HG02678 (cell line): Measurements from ENCODE around the gene ELOVL6.
"Not testable (repeated sequence)": the region's sequence is repeated elsewhere in the genome, so short reads cannot be mapped to it uniquely, and the experiment has no call there.

Source experiments
- ATAC-seq: cut with Tn5 transposase; IDR thresholded peaks from one replicate; pipeline ENCODE4 v1.9.1; 2021; ENCODE audit warnings: mild to moderate bottlenecking, moderate library complexity; ENCODE audit not compliant: unreplicated experiment

The ELOVL6 gene

GRCh38 chr4:110196871-110197528, 1.4 kb downstream of the ELOVL6 start:
- ATAC-seq: peak; percentile 27

GRCh38 chr4:110196206-110196870, 2.1 kb downstream of the ELOVL6 start:
- ATAC-seq: peak; percentile 31

- peak; percentile 1 for ATAC-seq
Measured at GRCh38 chr4:110195561-110196205, 2.7 kb downstream of the ELOVL6 start.

DNA sequence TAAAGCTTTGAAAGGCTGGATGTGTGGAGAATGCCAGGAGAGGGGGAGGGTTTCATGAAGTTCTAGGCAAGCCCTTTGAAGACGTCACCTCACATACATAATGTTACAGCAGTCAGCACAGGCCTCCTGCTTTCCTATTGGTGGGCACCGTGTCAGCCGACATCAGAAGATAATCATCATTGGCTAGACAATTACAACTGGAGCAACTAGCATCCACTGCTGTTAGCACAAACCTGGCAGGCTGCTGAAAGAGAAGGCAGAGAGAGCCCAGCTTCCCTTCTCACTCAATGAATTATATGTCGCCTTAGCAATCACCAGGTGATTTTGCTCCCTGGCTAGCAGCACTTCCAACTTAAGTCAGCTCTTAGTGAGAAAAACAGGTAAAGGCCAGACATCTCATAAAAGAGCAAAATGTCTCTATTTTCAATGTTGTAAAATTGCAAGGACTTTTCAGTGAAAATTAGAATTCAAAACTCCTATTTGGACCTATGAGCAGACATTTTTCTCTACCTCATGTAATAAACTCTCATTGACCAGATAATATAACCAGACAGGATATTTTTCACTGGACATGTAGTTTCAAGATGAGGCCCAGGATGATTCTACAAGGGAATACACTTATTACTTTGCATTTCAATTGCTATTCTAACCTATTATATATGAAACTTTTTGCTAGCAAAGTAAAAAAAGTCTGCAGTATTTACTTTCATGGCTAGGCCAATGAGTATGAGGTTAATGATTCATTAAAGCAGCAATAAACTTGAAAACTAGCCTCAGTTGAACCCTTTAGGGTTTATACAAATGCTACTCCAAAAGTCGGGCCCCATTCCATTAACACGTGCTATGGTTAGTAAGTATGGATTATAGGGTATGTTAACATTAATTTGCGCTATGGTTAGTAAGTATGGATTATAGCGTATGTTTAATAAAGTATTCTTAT, 4.3 kb downstream of the ELOVL6 start:
- peak; percentile 81 for ATAC-seq

DNA sequence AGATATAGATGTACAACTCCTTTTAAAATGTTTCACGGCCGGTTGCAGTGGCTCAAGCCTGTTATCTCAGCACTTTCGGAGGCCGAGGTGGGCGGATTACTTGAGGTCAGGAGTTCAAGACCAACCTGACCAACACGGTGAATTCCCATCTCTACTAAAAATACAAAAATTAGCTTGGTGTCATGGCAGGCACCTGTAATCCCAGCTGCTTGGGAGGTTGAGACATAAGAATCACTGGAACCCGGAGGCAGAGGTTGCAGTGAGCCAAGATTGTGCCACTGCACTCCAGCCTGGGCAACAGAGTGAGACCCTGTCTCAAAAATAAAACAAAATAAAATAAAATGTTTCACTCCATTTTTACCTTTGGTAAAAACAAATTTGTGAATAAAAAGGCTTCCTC, 5.1 kb downstream of the ELOVL6 start:
- ATAC-seq: not testable (repeated sequence)

- ATAC-seq: no peak
Measured at GRCh38 chr4:110190249-110190648, 8.2 kb downstream of the ELOVL6 start.

- no peak for ATAC-seq
Measured at GRCh38 chr4:110188113-110188512, 10.3 kb downstream of the ELOVL6 start.

DNA sequence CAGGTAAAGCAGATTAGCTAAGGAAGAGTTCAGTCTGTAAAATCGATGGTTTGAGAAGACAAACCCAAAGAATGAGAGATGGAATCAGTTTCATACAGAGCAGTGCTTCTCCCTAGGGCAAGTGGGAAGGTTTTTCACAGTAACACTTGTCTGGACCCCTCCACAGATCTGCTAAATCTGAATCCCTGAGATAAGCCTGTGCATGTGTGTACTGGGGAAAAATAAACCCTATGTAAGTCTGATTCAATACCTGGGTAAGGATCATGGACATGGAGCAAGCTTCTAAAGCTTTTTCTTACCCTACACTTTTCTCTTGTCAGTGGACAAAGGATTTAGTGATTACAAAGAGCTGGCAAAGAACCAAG, 13.6 kb downstream of the ELOVL6 start:
- no peak for ATAC-seq

DNA sequence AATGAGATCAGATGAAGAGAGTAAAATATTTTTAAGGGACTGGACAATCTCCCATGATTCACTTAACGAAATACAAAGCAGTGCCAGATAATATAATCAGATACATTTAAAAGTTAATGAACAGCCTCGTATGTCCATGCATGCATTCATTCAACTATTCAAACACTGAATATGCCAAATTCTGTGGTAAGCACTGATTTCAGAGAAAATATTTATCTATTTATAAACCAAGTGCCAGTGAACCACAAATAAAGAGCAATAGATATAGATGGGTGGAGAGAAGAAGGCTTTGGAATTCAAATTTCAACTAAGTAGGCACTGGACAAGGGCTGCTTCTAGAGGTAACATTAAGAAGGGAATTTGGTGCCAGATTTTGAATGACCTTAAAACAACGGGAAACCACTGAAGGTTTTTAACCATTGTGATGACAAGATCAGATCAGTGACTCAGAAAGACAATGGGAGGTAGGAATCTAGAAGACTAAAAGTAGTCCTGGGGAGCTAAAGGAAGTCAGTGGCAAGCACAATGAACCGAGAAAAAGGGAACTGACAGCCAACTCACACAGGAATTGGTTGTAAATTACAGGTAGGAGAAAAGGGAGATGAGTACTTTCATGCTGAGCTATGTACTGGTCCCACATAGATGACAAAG, 14.2 kb downstream of the ELOVL6 start:
- ATAC-seq: no peak

- no peak for ATAC-seq
Measured at GRCh38 chr4:110183643-110184042, 14.8 kb downstream of the ELOVL6 start.

DNA sequence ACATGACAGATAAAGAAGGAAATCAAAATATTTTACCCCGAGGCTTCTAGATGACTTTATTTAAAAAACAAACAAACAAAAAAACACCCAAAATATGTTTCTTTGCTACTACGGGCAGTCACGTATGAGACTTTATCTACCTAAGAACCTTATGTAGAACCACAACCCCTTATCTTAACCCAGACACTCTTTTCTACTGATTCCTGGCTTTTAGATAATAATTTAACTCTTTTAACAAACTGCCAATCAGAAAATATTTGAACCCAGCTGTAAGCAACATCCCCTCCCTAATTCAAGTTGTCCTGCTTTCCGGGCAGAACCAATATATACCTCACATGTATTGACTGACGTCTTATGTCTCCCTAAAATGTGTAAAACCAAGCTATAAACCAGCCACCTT, 15.4 kb downstream of the ELOVL6 start:
- ATAC-seq: no peak

DNA sequence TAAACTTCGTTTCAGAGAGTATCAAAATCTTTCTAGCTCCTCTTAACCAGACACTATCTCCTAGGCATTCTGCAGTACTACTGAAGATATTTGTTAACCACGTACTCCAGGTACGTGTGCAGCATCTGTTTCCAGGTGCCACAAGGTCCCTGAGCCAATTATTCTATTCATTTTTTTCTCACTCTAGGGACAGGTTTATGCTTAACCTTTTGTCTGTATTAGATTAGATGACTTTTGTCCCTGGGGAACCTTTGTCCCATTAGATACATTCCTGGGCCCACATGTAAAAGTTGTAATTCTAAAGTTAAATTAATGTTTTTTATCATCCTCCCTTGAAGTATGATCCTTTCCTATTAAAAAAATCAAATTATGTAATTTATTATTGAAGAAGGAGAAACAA, 16.5 kb downstream of the ELOVL6 start:
- no peak for ATAC-seq

- ATAC-seq: no peak
Measured at GRCh38 chr4:110175634-110176033, 22.8 kb downstream of the ELOVL6 start.

GRCh38 chr4:110172972-110173371, 25.4 kb downstream of the ELOVL6 start:
- ATAC-seq: no peak

DNA sequence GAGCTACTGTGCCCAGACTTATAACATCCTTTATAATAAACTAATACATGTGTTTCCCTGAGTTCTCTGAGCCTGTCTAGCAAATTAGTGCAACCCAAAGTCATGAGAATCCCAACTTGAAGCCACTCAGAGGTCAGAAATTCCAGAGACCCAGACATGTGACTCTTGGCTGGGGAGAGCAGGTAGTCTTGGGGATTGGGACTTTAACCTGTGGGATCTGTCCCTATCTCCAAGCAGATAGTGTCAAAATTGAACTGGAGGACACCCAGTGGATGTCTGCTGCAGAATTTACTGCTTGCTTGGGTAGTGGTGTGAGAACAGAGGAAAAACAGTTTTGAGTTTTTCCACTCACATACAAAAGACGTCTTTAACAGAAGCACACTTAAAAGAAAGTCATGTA, 26.4 kb downstream of the ELOVL6 start:
- no peak for ATAC-seq

GRCh38 chr4:110170861-110171260, 27.6 kb downstream of the ELOVL6 start:
- ATAC-seq: no peak

GRCh38 chr4:110165382-110166286, 32.8 kb downstream of the ELOVL6 start:
- ATAC-seq: peak; percentile 82

- no peak for ATAC-seq
Measured at GRCh38 chr4:110164856-110165255, 33.6 kb downstream of the ELOVL6 start.

DNA sequence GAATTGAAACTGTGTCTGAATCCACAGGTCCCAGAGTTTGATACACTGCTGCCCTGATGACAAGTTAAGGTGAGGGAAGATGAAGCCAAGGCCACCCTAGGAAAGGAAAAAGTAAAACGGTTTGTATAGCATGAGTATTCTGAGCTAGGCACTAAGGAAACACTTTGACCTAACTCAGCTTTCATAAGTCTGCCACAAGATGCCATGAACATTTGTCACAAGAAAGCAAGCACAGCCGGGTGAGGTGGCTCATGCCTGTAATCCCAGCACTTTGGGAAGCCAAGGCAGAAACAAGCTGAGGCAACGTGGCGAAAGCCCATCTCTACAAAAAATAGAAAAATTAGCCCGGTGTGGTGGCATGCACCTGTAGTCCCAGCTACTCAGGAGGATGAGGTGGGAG, 34.2 kb downstream of the ELOVL6 start:
- ATAC-seq: no peak
